ENCODE results near the gene ARHGAP22.

GRCh38 chr10:48430402-48430993, 174.4 kb downstream of the ARHGAP22 start:
- TF ChIP-seq CTCF (IDR thresholded peaks at IDR 0.05; ENCODE audit: insufficient read depth, low read depth, low read length) (no peak), EZH2 (IDR thresholded peaks at IDR 0.05; ENCODE audit: insufficient read depth, low read length) (no peak)

All from astrocyte (in vitro differentiated cells and primary cell).